K562 (cell line): Measurements from ENCODE around the gene CACNA1S.

ENCODE experiments used
- ELF4 ChIP-seq: fragments of 450-650 bp; formaldehyde crosslinking; IDR thresholded peaks from 2 replicates; pipeline ENCODE4 v1.4.0; 2022; ENCODE audit warnings: missing genetic modification characterization
- NR2C2 ChIP-seq, 2 experiments: fragments of 200-800 bp in 1 of 2; sonication (Bioruptor generic) in 1 of 2; sonication (generic) in 1 of 2; formaldehyde crosslinking in 1 of 2; IDR thresholded peaks; 2 replicates each; pipeline versions ENCODE4 v1.6.1 to v1.8.0; 2016 to 2022; ENCODE audit warnings: mild to moderate bottlenecking in 1 of 2, missing compliant biosample characterization in 1 of 2, missing genetic modification characterization in 1 of 2, missing genetic modification reagents in 1 of 2
- RBFOX2 ChIP-seq: fragments of 200-400 bp; formaldehyde crosslinking; IDR thresholded peaks from 2 replicates; pipeline ENCODE4 v1.6.1; 2017; ENCODE audit warnings: low read depth, mild to moderate bottlenecking, low read length, moderate library complexity
- TCF7 ChIP-seq: sonication (generic); IDR thresholded peaks from 2 replicates; pipeline ENCODE4 v1.6.1; 2016; ENCODE audit warnings: antibody characterized with exemption, borderline replicate concordance
- ZBTB7A ChIP-seq: IDR thresholded peaks from 2 replicates; pipeline ENCODE4 v1.6.1; 2011; ENCODE audit warnings: low read depth, mild to moderate bottlenecking, low read length, moderate library complexity, borderline replicate concordance; ENCODE audit not compliant: control insufficient read depth
- TF ChIP-seq, protein P1 (sequence below): sonication (generic); formaldehyde crosslinking; IDR thresholded peaks from 2 replicates; pipeline ENCODE4 v1.9.0; 2022; ENCODE audit warnings: mild to moderate bottlenecking, missing genetic modification reagents
- TF ChIP-seq, protein P2 (sequence below), 2 experiments: IDR thresholded peaks; 2 replicates each; pipeline ENCODE4 v1.6.1; 2012; ENCODE audit warnings: improper control_type of control experiment in 2 of 2, low read depth in 2 of 2, low read length in 2 of 2, borderline replicate concordance in 1 of 2

DNA sequence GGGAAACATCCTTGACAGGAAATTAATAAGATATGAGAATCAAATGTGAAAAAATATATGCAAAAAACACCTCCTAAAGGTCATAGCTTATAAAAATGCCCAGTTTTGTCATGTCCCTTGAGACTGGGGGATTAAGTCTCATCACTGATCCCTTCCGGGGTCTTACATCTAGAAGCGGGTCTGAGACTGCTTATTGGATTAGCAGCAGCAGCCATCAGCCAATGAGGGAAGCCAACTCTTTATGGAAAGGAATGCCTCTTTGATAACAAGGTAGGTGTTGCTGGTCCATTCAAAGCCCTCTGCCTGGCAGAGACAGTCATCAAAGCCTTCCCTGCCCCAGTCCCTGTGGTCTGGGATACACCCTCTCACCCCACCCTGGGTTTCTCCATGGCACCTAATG is 3.9 kb upstream of the CACNA1S start:
- no peak for TF ChIP-seq RBFOX2
- TF ChIP-seq, protein P1, sequence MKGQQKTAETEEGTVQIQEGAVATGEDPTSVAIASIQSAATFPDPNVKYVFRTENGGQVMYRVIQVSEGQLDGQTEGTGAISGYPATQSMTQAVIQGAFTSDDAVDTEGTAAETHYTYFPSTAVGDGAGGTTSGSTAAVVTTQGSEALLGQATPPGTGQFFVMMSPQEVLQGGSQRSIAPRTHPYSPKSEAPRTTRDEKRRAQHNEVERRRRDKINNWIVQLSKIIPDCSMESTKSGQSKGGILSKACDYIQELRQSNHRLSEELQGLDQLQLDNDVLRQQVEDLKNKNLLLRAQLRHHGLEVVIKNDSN (CRISPR knock-in tag): no peak
- TF ChIP-seq, protein P2, sequence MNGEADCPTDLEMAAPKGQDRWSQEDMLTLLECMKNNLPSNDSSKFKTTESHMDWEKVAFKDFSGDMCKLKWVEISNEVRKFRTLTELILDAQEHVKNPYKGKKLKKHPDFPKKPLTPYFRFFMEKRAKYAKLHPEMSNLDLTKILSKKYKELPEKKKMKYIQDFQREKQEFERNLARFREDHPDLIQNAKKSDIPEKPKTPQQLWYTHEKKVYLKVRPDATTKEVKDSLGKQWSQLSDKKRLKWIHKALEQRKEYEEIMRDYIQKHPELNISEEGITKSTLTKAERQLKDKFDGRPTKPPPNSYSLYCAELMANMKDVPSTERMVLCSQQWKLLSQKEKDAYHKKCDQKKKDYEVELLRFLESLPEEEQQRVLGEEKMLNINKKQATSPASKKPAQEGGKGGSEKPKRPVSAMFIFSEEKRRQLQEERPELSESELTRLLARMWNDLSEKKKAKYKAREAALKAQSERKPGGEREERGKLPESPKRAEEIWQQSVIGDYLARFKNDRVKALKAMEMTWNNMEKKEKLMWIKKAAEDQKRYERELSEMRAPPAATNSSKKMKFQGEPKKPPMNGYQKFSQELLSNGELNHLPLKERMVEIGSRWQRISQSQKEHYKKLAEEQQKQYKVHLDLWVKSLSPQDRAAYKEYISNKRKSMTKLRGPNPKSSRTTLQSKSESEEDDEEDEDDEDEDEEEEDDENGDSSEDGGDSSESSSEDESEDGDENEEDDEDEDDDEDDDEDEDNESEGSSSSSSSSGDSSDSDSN (IDR thresholded peaks at IDR 0.05; ENCODE audit: borderline replicate concordance in 1 of 2, low read depth in 2 of 2, low read length in 2 of 2): no peak
- TF ChIP-seq ZBTB7A: no peak
- TF ChIP-seq TCF7: no peak
- no peak for TF ChIP-seq ELF4 (CRISPR knock-in tag)
- no peak for TF ChIP-seq NR2C2 (CRISPR knock-in tag; IDR thresholded peaks at IDR 0.05)
- TF ChIP-seq NR2C2 (tag; IDR thresholded peaks at IDR 0.05): no peak
